Neuron (in vitro differentiated cells): Measurements from ENCODE around the gene ATG4A.

Experiments
- H2AFZ ChIP-seq: one replicate; pipeline ENCODE4 v1.6.1; 2013; ENCODE audit warnings: low read depth, mild to moderate bottlenecking, inconsistent platforms, low read length, moderate library complexity
- H3K27me3 ChIP-seq: one replicate; pipeline ENCODE4 v1.6.1; 2013; ENCODE audit warnings: low read length; ENCODE audit not compliant: insufficient read depth
- H3K36me3 ChIP-seq: one replicate; pipeline ENCODE4 v1.6.1; 2013; ENCODE audit warnings: low read length; ENCODE audit not compliant: insufficient read depth
- H3K4me1 ChIP-seq: one replicate; pipeline ENCODE4 v1.6.1; 2013; ENCODE audit warnings: low read length; ENCODE audit not compliant: insufficient read depth
- H3K4me3 ChIP-seq: 2 replicates; pipeline ENCODE4 v1.5.1; 2013; ENCODE audit warnings: mild to moderate bottlenecking, low read length, moderate library complexity
- H3K9me3 ChIP-seq: one replicate; pipeline ENCODE4 v1.6.1; 2013; ENCODE audit warnings: low read length

ATG4A gene

GRCh38 chrX:108130889-108131288, 39.3 kb downstream of the ATG4A start:
- H3K4me3 ChIP-seq = no peak overlapping the region
- no peaks in the 10 kb centered on the region for H3K4me1 ChIP-seq
- no peaks in the 10 kb centered on the region for H3K36me3 ChIP-seq
- no peaks in the 10 kb centered on the region for H3K27me3 ChIP-seq
- no peak overlapping the region for H2AFZ ChIP-seq
- peaks cover 2% of the 10 kb centered on the region for H3K9me3 ChIP-seq

- Histone ChIP-seq H3K4me3 (no peak overlapping the region), H3K36me3 (no peaks in the 10 kb centered on the region), H2AFZ (no peak overlapping the region), H3K27me3 (no peaks in the 10 kb centered on the region), H3K4me1 (no peaks in the 10 kb centered on the region), H3K9me3 (peaks cover 2% of the 10 kb centered on the region)
Observed at GRCh38 chrX:108131471-108131870, 39.9 kb downstream of the ATG4A start.

GRCh38 chrX:108132034-108132433, 40.5 kb downstream of the ATG4A start:
- Histone ChIP-seq H3K4me1 (no peaks in the 10 kb centered on the region), H2AFZ (no peak overlapping the region), H3K27me3 (no peaks in the 10 kb centered on the region), H3K36me3 (no peaks in the 10 kb centered on the region), H3K9me3 (peaks cover 2% of the 10 kb centered on the region), H3K4me3 (no peak overlapping the region)

GRCh38 chrX:108132876-108133275, 41.3 kb downstream of the ATG4A start:
- Histone ChIP-seq H3K36me3 (no peaks in the 10 kb centered on the region), H3K4me1 (no peaks in the 10 kb centered on the region), H2AFZ (no peak overlapping the region), H3K9me3 (peaks cover 2% of the 10 kb centered on the region), H3K4me3 (no peak overlapping the region), H3K27me3 (no peaks in the 10 kb centered on the region)

- Histone ChIP-seq H3K36me3 (no peaks in the 10 kb centered on the region), H3K9me3 (peaks cover 2% of the 10 kb centered on the region), H3K27me3 (no peaks in the 10 kb centered on the region), H3K4me1 (no peaks in the 10 kb centered on the region), H3K4me3 (no peak overlapping the region), H2AFZ (no peak overlapping the region)
Observed at GRCh38 chrX:108134724-108135123, 43.1 kb downstream of the ATG4A start.

- H3K36me3 ChIP-seq = no peaks in the 10 kb centered on the region
Observed at GRCh38 chrX:108138814-108139702, 47.5 kb downstream of the ATG4A start.

GRCh38 chrX:108148524-108148923, 56.9 kb downstream of the ATG4A start:
- no peaks in the 10 kb centered on the region for H3K36me3 ChIP-seq
- H2AFZ ChIP-seq = no peak overlapping the region
- no peaks in the 10 kb centered on the region for H3K4me1 ChIP-seq
- H3K9me3 ChIP-seq = no peaks in the 10 kb centered on the region
- no peak overlapping the region for H3K4me3 ChIP-seq
- H3K27me3 ChIP-seq = no peaks in the 10 kb centered on the region

More at GRCh38 chrX:108138814-108139702, 47.5 kb downstream of the ATG4A start:
- Histone ChIP-seq H3K4me3 (no peak overlapping the region), H2AFZ (no peak overlapping the region), H3K4me1 (no peaks in the 10 kb centered on the region), H3K27me3 (no peaks in the 10 kb centered on the region), H3K9me3 (no peaks in the 10 kb centered on the region)

- Histone ChIP-seq H3K4me3 (no peak overlapping the region), H3K9me3 (no peaks in the 10 kb centered on the region), H3K36me3 (no peaks in the 10 kb centered on the region), H2AFZ (no peak overlapping the region), H3K27me3 (no peaks in the 10 kb centered on the region), H3K4me1 (no peaks in the 10 kb centered on the region)
Observed at GRCh38 chrX:108156082-108156481, 64.5 kb downstream of the ATG4A start.

- H2AFZ ChIP-seq = no peak overlapping the region
- no peaks in the 10 kb centered on the region for H3K9me3 ChIP-seq
- no peak overlapping the region for H3K4me3 ChIP-seq
- no peaks in the 10 kb centered on the region for H3K27me3 ChIP-seq
- no peaks in the 10 kb centered on the region for H3K4me1 ChIP-seq
- no peaks in the 10 kb centered on the region for H3K36me3 ChIP-seq
Observed at GRCh38 chrX:108156934-108157466, 65.4 kb downstream of the ATG4A start.

GRCh38 chrX:108157628-108158027, 66.0 kb downstream of the ATG4A start:
- Histone ChIP-seq H3K4me1 (no peaks in the 10 kb centered on the region), H3K9me3 (no peaks in the 10 kb centered on the region), H3K36me3 (no peaks in the 10 kb centered on the region), H3K4me3 (no peak overlapping the region), H2AFZ (no peak overlapping the region), H3K27me3 (no peaks in the 10 kb centered on the region)

- no peaks in the 10 kb centered on the region for H3K36me3 ChIP-seq
Observed at GRCh38 chrX:108159028-108159670, 67.6 kb downstream of the ATG4A start.

GRCh38 chrX:108160309-108160708, 68.7 kb downstream of the ATG4A start:
- no peaks in the 10 kb centered on the region for H3K36me3 ChIP-seq
- H3K4me3 ChIP-seq = no peak overlapping the region
- no peaks in the 10 kb centered on the region for H3K4me1 ChIP-seq
- H2AFZ ChIP-seq = no peak overlapping the region
- no peaks in the 10 kb centered on the region for H3K27me3 ChIP-seq
- no peaks in the 10 kb centered on the region for H3K9me3 ChIP-seq

More at GRCh38 chrX:108159028-108159670, 67.6 kb downstream of the ATG4A start:
- no peaks in the 10 kb centered on the region for H3K4me1 ChIP-seq
- H3K9me3 ChIP-seq = no peaks in the 10 kb centered on the region
- H2AFZ ChIP-seq = no peak overlapping the region
- H3K4me3 ChIP-seq = no peak overlapping the region
- H3K27me3 ChIP-seq = no peaks in the 10 kb centered on the region

- no peaks in the 10 kb centered on the region for H3K9me3 ChIP-seq
- H3K36me3 ChIP-seq = no peaks in the 10 kb centered on the region
- H3K4me3 ChIP-seq = no peak overlapping the region
- no peak overlapping the region for H2AFZ ChIP-seq
- no peaks in the 10 kb centered on the region for H3K27me3 ChIP-seq
- H3K4me1 ChIP-seq = no peaks in the 10 kb centered on the region
Observed at GRCh38 chrX:108162265-108162664, 70.7 kb downstream of the ATG4A start.
